HEK293T (cell line): ENCODE measurements around the gene URB1.

ENCODE experiments used
- ARNT ChIP-seq: fragments of 450-650 bp; IDR thresholded peaks from 2 replicates; pipeline ENCODE4 v1.6.1; 2017; ENCODE audit warnings: mild to moderate bottlenecking
- BHLHE40 ChIP-seq: fragments of 450-650 bp; IDR thresholded peaks from 2 replicates; pipeline ENCODE4 v1.6.1; 2016; ENCODE audit warnings: mild to moderate bottlenecking, moderate library complexity, borderline replicate concordance
- ELF4 ChIP-seq: fragments of 450-650 bp; IDR thresholded peaks from 2 replicates; pipeline ENCODE4 v1.6.1; 2017; ENCODE audit warnings: antibody characterized with exemption
- FOXA1 ChIP-seq: fragments of 450-650 bp; IDR thresholded peaks from 2 replicates; pipeline ENCODE4 v1.6.1; 2016; ENCODE audit warnings: mild to moderate bottlenecking
- FOXK2 ChIP-seq: fragments of 450-650 bp; IDR thresholded peaks from 2 replicates; pipeline ENCODE4 v1.6.1; 2016; ENCODE audit warnings: mild to moderate bottlenecking
- FOXM1 ChIP-seq: fragments of 450-650 bp; IDR thresholded peaks from 2 replicates; pipeline ENCODE4 v1.6.1; 2017; ENCODE audit warnings: mild to moderate bottlenecking, borderline replicate concordance
- HDGF ChIP-seq: fragments of 450-650 bp; IDR thresholded peaks from 2 replicates; pipeline ENCODE4 v1.6.1; 2017; ENCODE audit warnings: antibody characterized with exemption, borderline replicate concordance
- LEF1 ChIP-seq: fragments of 450-650 bp; IDR thresholded peaks from 2 replicates; pipeline ENCODE4 v1.6.1; 2017; ENCODE audit warnings: mild to moderate bottlenecking, borderline replicate concordance
- NFRKB ChIP-seq: fragments of 450-650 bp; IDR thresholded peaks from 2 replicates; pipeline ENCODE4 v1.6.1; 2016; ENCODE audit warnings: mild to moderate bottlenecking, moderate library complexity
- SP1 ChIP-seq: fragments of 450-650 bp; IDR thresholded peaks from 2 replicates; pipeline ENCODE4 v1.6.1; 2017
- SUZ12 ChIP-seq: fragments of 450-650 bp; IDR thresholded peaks from 2 replicates; pipeline ENCODE4 v1.6.1; 2016; ENCODE audit warnings: mild to moderate bottlenecking
- TARDBP ChIP-seq: fragments of 450-650 bp; IDR thresholded peaks from 2 replicates; pipeline ENCODE4 v1.6.1; 2016
- ZNF384 ChIP-seq: fragments of 450-650 bp; IDR thresholded peaks from 2 replicates; pipeline ENCODE4 v1.6.1; 2016
- TF ChIP-seq, protein P1 (sequence below): fragments of 450-650 bp; IDR thresholded peaks from 2 replicates; pipeline ENCODE4 v1.6.1; 2016

DNA sequence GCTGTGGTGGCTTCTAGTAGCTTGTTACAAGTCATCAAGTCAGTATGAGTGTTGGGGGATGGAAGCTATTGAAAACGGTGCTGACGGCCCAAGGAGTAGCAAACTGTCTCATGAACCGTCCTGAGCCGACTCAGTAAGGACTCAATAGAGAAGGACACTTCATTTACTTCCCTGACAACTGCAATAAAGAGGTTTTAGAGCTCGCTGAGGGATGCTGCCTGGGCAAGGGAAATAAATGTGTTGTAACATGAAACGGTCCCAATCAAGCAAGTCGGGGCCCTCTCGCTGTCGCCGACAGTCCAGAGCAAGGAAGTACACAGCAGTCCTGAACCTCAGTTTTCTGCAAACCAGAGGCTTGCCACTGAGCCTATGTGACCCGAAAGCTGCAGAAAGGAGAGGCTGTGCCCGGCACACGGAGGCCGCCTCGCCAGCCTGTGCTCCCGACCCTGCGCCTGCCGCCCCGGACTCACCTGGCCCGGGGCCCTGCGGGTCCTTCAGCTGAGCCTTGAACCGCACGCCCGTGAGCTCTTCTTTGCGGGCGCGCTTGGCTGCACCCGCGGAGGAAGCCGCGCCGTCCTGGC, 423 bp downstream of the URB1 start:
- TF ChIP-seq HDGF, result no peak
- no peak for TF ChIP-seq ELF4
- no peak for TF ChIP-seq BHLHE40
- no peak for TF ChIP-seq SP1
- TF ChIP-seq NFRKB, result no peak
- no peak for TF ChIP-seq FOXA1
- no peak for TF ChIP-seq FOXK2
- TF ChIP-seq TARDBP, result no peak
- no peak for TF ChIP-seq ZNF384
- TF ChIP-seq FOXM1, result no peak
- no peak for TF ChIP-seq LEF1
- TF ChIP-seq, protein P1, sequence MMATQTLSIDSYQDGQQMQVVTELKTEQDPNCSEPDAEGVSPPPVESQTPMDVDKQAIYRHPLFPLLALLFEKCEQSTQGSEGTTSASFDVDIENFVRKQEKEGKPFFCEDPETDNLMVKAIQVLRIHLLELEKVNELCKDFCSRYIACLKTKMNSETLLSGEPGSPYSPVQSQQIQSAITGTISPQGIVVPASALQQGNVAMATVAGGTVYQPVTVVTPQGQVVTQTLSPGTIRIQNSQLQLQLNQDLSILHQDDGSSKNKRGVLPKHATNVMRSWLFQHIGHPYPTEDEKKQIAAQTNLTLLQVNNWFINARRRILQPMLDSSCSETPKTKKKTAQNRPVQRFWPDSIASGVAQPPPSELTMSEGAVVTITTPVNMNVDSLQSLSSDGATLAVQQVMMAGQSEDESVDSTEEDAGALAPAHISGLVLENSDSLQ, result no peak
- no peak for TF ChIP-seq ARNT
- no peak for TF ChIP-seq SUZ12
